Memory B cell (primary cell): ENCODE data around the gene GRAMD1A.

Experiments used
- ATAC-seq: fragments of 150-1000 bp; cut with Tn5 transposase; 2 replicates; pipeline ENCODE4 v1.10.0; 2021; ENCODE audit warnings: low read depth, mild to moderate bottlenecking, moderate library complexity
- DNase-seq, 2 donors: peaks; one replicate each; pipeline ENCODE4 v3.0.0; 2022; ENCODE audit warnings: low spot score in 2 of 2
- H3K27ac Mint-ChIP-seq: one replicate; pipeline ENCODE4 v1.8.0; 2022; ENCODE audit warnings: mild to moderate bottlenecking, moderate library complexity, mixed read lengths
- H3K27me3 Mint-ChIP-seq: one replicate; pipeline ENCODE4 v1.8.0; 2022; ENCODE audit warnings: mixed read lengths
- H3K36me3 Mint-ChIP-seq: one replicate; pipeline ENCODE4 v1.8.0; 2022; ENCODE audit warnings: mild to moderate bottlenecking, mixed read lengths
- H3K4me1 Mint-ChIP-seq: one replicate; pipeline ENCODE4 v1.8.0; 2022; ENCODE audit warnings: mixed read lengths
- H3K4me3 Mint-ChIP-seq: one replicate; pipeline ENCODE4 v1.8.0; 2022; ENCODE audit warnings: mild to moderate bottlenecking, moderate library complexity, mixed read lengths
- H3K9me3 Mint-ChIP-seq: one replicate; pipeline ENCODE4 v1.8.0; 2022; ENCODE audit warnings: mixed read lengths

The GRAMD1A gene

DNA sequence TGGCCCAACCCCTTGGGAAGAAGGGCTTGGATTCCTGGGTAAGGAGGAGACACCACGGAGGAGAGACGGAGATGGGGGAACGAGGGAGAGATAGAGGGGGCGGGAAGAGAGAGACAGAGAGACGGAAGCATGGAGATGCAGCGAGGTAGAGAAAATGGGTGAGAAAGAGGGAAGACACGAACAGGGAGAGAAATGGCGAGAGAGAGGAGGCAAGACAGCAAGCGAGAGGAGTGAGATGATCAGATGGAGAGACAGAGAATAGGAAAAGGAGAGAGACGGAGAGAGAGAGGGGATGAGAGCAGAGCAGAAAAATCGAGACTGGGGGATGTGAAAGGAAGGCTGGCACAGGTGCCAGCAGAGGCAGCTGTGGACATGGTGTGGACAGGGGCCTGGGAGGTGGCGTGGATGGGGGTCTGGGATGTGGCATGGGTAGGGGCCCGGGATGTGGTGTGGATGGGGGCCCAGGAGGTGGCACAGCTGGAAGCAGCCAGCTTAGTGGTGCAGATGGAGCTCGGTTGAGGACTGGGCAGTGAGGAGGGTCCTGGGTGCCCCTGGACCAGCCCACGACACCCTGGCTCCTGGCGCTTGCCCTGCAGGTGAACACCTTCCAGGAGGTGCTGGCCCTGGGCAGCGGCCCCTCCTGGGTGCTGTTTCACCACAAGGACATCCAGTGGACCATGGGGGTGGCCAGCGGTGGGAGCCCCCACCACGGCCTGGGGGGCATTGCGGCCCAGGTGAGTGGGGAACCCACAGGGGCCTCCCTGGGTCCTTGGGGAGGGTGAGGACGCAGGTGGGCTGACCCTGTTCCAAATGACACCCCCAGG lies 75.3 kb downstream of the GRAMD1A start:
- ATAC-seq (no peak), DNase-seq (no peak)
- Mint-ChIP-seq H3K4me1 (peaks cover 25% of the 10 kb centered on the region), H3K27me3 (peaks cover 14% of the 10 kb centered on the region), H3K9me3 (no peaks in the 10 kb centered on the region), H3K4me3 (no peak overlapping the region), H3K27ac (no peak overlapping the region), H3K36me3 (peaks cover 2% of the 10 kb centered on the region)

- DNase-seq, result no peak
- H3K9me3 Mint-ChIP-seq, result no peaks in the 10 kb centered on the region
- peaks cover 25% of the 10 kb centered on the region for H3K4me1 Mint-ChIP-seq
Observed at GRCh38 chr19:35076026-35076370, 75.9 kb downstream of the GRAMD1A start.

More at GRCh38 chr19:35076026-35076370, 75.9 kb downstream of the GRAMD1A start:
- H3K27ac Mint-ChIP-seq, result no peak overlapping the region
- H3K4me3 Mint-ChIP-seq, result no peak overlapping the region
- peaks cover 2% of the 10 kb centered on the region for H3K36me3 Mint-ChIP-seq
- ATAC-seq, result no peak
- H3K27me3 Mint-ChIP-seq, result peaks cover 14% of the 10 kb centered on the region
